ELF-1 (cell line): ENCODE measurements around the gene MEGF8.

Source experiments
- DNase-seq: peaks from one replicate; pipeline ENCODE4 v3.0.0-alpha.2; 2016; ENCODE audit warnings: low read depth, low spot score

The MEGF8 gene

DNA sequence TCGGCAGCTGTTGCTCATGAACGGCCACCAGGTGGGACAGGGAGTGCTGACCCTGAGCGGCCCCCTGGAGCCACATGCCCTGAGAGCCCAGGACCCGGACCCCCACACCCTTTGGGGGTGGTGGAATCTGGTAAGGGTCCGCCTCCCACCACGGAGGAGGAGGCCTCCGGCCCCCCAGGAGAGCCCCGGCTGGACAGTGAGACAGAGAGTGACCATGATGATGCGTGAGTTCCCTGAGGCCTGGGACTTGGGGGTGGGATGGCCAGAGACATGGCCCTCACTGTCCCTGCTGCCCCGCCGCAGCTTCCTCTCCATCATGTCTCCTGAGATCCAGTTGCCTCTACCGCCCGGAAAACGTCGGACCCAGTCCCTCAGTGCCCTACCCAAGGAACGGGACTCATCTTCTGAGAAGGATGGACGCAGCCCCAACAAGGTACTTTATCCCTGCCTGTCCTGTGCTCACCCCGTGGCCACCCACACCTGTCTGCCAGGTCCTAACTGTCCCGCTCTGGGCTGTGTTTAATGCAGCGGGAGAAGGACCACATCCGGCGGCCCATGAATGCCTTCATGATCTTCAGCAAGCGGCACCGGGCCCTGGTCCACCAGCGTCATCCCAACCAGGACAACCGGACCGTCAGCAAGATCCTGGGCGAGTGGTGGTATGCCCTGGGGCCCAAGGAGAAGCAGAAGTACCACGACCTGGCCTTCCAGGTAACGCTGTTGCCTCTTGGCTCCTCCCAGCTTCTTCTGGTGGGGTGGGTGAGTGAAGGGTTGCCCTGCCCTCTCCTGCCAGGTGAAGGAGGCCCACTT, 38.2 kb upstream of the MEGF8 start:
- no peak for DNase-seq

DNA sequence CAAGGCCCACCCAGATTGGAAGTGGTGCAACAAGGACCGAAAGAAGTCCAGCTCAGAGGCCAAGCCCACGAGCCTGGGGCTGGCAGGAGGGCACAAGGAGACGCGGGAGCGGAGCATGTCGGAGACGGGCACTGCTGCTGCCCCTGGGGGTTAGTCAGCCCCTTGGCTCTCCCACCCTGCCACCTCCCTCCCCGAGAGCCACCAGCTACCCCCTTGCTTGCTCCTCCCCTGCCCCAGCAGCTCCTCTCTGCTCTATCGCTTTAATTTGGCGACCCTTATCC, 37.7 kb upstream of the MEGF8 start:
- no peak for DNase-seq

DNA sequence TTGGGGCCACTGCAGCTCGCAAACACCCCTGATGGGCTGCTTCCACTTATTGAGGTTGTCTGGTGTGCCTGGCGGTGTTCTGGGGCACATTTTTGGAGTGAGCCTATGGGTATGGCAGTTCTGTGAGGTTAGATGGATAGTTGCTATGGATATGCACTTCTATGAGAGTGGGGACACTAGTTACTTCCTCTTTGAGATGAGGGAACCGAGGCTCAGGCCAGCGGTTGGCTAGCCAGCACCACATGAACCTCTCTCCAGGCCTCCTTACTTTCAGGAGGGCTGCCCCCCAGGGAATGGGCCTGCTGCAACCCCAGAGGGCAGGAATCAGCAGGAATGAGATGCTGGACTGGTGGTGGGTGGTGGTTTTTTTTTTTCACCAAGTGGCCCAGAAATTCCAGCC, 37.0 kb upstream of the MEGF8 start:
- DNase-seq, result no peak

DNA sequence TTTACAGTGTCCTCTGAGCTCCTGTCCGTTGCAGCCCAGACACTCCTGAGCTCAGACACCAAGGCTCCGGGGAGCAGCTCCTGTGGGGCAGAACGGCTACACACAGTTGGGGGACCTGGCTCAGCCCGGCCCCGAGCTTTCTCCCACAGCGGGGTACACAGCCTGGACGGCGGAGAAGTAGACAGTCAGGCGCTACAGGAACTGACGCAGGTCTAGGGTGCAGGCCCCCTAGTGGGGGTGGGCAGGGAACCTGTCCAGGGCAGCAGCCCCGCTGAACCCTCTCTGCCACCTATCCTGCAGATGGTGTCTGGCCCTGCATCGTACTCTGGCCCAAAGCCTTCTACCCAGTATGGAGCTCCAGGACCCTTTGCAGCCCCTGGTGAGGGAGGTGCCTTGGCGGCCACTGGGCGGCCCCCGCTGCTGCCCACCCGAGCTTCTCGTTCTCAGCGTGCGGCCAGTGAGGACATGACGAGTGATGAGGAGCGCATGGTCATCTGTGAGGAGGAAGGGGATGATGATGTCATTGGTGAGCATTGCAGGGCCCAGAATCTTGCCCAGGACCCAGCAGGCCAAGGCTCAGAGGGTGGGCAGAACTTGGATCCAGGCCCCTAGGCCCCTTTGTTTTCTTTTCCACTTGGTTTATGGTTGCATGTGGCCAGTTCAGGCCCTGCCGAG, 36.4 kb upstream of the MEGF8 start:
- DNase-seq, result no peak

DNA sequence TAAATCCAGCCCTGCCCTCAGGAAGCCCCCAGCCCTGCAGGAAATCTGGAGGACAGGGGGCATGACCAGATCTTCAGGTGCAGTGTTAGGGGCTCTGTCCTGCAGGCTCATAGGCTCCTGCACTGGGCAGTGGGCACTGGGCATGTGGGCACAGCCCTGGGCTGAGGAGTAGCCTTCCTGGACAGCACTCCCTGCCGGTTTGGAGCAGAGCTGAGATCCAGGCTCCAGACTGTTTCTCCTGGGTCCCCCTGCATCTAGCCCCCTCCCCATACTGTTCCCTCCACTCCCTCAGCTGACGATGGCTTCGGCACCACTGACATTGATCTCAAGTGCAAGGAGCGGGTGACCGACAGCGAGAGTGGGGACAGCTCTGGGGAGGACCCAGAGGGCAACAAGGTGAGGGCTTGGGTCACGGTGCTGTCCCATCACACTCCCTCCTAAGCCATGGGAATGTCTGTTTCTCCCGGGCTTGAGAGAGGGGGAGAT, 35.8 kb upstream of the MEGF8 start:
- no peak for DNase-seq

DNA sequence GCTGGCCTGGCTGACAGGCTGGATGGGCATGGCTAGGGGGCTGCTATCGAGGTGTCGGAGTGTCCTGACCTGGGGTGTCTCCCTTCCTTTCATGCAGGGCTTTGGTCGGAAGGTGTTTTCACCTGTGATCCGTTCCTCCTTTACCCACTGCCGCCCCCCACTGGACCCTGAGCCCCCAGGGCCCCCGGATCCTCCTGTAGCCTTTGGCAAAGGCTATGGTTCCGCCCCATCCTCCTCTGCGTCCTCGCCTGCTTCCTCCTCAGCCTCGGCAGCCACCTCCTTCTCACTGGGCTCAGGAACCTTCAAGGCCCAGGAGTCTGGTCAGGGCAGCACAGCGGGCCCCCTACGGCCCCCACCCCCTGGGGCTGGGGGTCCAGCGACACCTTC, 35.3 kb upstream of the MEGF8 start:
- DNase-seq, result no peak

DNA sequence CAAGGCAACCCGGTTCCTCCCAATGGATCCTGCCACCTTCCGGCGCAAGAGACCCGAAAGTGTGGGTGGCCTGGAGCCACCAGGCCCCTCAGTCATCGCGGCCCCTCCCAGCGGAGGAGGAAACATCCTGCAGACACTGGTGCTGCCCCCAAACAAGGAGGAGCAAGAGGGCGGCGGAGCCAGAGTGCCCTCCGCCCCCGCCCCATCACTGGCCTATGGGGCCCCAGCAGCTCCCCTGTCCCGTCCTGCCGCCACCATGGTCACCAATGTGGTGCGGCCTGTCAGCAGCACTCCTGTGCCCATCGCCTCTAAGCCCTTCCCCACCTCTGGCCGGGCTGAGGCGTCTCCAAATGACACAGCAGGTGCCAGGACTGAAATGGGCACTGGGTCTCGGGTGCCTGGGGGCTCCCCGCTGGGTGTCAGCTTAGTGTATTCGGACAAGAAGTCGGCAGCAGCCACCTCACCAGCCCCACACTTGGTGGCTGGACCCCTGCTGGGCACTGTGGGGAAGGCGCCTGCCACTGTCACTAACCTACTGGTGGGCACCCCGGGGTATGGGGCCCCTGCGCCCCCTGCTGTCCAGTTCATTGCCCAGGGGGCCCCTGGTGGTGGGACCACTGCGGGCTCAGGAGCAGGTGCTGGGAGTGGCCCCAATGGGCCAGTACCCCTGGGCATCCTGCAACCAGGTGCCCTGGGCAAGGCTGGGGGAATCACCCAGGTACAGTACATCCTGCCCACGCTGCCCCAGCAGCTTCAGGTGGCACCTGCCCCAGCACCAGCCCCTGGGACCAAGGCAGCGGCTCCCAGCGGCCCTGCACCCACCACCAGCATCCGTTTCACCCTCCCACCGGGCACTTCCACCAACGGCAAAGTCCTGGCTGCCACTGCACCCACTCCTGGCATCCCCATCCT, 34.7 kb upstream of the MEGF8 start:
- DNase-seq, result peak; percentile 44

DNA sequence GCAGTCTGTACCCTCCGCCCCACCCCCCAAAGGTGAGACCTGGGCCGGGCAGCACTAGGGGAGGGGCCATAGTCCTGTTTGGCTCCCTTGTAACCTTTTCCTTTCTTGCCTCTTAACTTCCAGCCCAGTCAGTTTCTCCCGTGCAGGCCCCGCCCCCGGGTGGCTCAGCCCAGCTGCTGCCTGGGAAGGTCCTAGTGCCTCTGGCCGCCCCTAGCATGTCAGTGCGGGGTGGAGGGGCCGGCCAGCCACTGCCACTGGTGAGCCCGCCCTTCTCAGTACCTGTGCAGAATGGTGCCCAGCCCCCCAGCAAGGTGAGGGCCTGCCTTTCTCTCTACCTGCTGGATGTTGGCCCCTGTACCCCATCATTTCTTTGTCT, 34.0 kb upstream of the MEGF8 start:
- DNase-seq, result peak; percentile 69

DNA sequence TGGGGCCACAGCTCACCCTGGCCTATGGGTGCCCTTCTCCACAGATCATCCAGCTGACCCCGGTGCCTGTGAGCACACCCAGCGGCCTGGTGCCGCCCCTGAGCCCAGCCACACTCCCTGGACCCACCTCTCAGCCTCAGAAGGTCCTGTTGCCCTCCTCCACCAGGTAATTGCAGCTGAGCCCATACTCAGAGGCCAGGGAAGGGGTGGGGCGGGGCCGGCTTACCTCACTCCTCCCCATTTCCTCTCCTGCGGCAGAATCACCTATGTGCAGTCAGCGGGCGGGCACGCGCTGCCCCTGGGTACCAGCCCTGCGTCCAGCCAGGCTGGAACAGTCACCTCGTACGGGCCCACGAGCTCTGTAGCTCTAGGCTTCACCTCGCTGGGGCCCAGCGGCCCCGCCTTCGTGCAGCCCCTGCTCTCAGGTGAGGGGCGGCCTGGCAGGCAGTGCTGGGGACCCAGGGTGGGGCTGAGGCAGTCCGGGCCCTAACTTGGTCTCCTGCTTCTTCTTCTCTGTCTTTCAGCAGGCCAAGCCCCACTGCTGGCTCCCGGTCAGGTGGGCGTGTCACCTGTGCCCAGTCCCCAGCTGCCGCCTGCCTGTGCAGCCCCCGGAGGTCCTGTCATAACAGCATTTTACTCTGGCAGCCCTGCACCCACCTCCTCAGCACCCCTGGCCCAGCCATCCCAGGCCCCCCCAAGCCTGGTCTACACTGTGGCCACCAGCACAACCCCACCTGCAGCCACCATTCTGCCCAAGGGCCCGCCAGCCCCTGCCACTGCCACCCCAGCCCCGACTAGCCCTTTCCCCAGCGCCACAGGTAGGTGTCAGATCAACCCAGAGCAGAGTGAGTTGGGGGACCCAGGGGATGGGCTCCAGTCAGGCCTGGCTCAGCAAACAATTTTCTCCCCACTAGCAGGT, 33.1 kb upstream of the MEGF8 start:
- no peak for DNase-seq

DNA sequence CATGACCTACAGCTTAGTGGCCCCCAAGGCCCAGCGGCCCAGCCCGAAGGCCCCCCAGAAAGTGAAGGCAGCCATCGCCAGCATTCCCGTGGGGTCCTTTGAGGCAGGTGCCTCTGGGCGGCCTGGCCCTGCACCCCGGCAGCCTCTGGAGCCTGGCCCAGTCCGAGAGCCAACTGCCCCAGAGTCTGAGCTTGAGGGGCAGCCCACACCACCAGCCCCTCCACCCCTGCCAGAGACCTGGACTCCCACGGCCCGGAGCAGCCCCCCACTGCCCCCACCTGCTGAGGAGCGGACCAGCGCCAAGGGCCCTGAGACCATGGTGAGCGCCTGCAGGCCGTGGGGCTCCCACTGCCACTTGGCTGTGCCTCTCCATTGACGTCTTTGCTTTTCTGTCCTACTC, 32.5 kb upstream of the MEGF8 start:
- DNase-seq, result no peak

DNA sequence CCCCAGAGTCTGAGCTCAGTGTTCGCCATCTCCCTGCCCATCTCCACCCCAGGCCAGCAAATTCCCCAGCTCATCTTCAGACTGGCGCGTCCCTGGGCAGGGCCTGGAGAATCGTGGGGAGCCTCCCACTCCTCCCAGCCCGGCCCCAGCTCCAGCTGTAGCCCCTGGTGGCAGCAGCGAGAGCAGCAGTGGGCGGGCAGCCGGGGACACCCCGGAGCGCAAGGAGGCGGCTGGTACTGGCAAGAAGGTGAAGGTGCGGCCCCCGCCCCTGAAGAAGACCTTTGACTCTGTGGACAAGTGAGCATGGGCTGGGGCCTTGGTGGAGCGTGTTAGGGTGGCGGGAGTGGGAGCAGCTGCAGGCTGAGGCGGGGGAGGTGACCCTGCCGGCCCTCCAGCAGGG, 31.9 kb upstream of the MEGF8 start:
- no peak for DNase-seq

DNA sequence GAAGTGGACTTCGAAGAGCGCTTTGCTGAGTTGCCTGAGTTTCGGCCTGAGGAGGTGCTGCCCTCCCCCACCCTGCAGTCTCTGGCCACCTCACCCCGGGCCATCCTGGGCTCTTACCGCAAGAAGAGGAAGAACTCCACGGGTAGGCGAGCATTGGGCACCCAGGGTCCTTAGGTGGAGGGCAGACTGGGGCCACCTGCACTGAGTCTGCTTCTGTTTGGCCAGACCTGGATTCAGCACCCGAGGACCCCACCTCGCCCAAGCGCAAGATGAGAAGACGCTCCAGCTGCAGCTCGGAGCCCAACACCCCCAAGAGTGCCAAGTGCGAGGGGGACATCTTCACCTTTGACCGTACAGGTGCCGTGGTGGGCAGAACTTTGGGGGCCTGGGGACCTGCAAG, 31.5 kb upstream of the MEGF8 start:
- DNase-seq, result no peak

DNA sequence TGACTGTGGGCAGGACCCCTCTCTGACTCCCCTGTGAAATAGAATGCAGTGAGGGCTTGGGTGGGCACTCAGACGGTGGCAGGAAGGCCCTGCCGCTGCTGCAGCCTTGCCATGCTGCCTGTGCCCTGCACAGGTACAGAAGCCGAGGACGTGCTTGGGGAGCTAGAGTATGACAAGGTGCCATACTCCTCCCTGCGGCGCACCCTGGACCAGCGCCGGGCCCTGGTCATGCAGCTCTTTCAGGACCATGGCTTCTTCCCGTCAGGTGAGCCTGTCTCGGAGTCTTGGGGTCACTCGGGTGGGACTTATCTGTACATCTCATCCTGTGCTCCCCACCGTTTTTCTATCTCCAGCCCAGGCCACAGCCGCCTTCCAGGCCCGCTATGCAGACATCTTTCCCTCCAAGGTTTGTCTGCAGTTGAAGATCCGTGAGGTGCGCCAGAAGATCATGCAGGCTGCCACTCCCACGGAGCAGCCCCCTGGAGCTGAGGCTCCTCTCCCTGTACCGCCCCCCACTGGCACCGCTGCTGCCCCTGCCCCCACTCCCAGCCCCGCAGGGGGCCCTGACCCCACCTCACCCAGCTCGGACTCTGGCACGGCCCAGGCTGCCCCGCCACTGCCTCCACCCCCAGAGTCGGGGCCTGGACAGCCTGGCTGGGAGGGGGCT, 30.8 kb upstream of the MEGF8 start:
- DNase-seq, result no peak

DNA sequence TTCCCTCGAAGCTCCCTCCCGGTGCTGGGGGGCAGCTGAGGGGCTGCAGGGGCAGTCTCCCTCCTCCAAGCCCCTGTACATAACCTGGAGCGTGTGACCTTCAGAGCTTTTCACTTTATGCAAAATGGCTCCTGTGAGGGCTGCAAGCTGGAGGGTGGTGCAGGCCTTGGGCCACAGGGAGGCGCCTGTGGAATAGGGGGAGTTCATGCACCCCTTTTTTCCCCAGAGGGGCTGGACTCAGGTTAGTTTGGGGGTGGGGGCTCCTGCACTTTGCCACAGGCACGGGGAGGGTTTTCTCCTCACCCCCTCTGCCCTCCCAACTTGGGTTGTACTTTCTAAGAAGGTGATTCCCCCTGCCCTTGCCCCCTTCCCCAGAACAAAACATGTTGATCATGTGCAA, 30.1 kb upstream of the MEGF8 start:
- no peak for DNase-seq

DNA sequence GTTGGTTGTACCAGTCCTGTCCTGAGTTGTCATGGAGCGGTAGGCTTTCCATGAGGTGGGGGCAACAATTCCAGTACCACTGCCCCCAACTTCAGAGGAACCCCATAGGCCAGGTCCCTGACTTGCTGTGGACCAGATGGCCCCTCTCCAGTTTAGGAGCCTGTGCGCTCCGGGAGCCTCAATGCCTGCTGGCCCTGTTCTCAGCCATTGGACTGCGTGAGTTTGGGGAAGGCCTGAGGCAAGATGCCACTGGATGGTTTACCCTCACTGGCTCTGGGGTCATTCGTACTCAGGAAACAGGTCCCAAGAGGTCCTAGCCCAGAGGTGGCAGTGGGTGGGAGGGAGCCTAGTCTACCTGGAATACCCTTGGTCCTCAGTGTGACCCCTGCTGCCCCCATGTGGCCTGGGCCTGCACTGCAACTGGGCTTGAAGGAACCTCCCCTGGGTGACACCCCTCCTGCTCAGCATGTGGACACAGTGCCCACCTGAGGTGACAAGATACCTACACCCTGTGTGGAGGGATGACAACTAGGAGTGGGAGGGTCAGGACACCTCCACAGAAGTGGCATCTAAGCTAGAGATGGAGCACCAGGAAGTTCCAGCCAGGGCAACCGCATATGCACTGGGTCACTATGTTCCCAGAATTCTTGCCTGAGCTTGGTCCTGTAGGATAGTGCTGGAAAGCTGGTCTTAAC, 29.5 kb upstream of the MEGF8 start:
- peak; percentile 89 for DNase-seq

DNA sequence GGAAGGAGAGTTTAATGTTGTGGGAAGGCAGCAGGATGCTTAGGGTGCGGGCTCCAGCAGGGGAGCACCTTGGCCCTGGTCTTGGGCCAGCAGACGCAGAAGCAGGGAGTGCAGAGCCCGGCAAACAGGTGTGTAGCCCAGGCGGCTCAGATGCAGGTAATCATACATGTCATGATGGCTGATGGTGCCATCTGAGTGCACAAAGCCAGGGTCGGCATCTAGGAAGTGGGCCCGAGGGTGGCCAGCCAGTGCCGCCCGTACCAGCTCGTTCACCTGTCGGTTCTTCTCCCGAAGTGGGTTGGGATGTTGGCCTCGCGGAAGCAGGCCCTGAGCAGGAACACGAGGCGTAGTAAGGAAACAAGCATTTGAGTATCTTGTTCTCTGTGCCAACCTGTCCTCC, 28.4 kb upstream of the MEGF8 start:
- DNase-seq, result no peak

DNA sequence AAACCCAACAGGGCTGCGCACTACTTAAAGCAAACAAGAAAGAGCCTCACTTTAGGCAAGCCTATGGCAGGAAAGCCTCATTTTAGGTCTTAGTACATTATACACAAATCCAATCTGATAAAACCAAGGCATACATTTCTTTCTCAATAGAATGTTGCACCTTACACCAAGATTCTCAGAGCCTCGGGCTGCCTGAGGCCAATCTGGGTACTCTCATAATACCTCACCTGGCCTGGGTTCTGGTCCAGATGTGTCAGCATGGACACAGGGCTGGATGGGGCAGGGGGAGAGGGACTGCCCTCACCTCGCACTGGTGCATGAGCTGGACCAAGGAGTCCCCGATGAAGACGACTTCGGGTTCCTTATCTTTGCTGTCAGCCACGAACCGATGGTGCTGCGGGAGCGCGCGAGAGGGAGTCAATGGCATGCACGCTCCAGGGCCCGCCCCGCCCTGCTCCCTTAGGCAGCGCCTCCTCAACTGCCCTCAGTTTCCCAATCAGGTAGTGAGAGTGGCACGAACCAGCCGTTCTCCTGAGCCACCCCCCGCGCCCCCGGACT, 23.7 kb upstream of the MEGF8 start, which contains the start of gene PRR19:
TSS of gene PRR19 (plus strand) at position 487 of the 558 bp plus-strand sequence. CDS start 7,453 bp downstream, outside the sequence.
- DNase-seq, result no peak

DNA sequence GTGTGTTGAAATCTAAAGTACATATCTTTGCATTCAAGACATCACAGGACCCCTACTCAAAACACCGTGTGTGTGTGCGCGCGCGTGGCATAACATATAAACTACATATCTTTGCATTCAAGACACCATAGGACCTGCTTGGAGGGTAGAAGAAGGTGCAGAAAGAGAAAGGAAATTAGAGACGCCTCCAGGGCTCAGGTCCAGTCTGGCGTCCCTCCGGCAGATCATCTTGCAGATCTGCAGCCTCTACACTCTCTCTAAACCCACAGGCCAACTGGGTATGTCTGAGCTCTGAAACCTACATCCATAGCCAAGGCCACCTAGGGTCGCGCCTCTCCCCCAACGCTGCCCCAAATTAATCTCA, 22.4 kb upstream of the MEGF8 start:
- peak; percentile 27 for DNase-seq

DNA sequence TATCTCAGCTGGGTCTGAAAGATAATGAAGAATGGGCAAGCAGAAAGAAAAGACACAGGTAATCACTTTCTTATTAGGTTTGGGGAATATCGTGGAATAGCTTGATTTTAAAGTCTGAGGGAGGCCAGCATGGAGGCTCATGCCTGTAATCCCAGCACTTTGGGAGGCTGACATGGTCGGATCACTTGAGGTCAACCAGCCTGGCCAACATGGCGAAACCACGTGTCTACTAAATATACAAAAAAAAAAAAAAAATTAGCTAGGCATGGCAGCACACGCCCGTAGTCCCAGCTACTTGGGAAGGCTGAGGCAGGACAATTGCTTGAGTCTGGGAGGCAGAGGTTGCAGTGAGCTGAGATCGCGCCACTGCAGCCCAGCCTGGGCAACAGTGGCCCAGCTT, 21.6 kb upstream of the MEGF8 start:
- no peak for DNase-seq

DNA sequence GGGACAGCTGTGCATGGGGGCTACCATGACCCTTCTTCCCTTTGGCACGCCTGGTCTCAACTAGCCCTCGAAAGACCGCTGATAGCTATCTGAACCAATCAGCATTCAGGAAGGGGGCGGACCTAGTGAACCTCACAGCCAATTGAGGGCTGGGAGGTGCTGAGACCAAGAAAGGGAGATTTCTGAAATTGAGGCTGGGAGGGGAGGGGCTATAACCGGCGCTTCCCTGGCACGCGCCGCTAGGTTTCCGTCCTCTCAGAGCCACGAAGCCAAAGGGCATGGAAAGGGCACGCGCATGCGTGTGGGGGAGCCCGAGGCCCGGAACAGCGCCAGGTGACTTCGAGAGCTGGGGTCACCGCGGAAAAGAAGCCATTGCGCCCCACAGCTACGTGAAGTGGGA, 18.8 kb upstream of the MEGF8 start:
- DNase-seq, result peak; percentile 30
